Natural killer cell treated with Interleukin-12 subunit alpha and Interleukin-12 subunit beta and Interleukin-15 and Interleukin-18, amount 100 ng/mL, for 72 hours (primary cell): Measurements from ENCODE around the gene ELMO1. TPM values are rescaled to one million over a fixed set of nuclear protein-coding genes. Genes with fewer than 3 reads are reported as not detected.
A peak's percentile ranks its signal among the peaks of the same experiment; 100 is the strongest.

Source experiments
- ATAC-seq, 2 donors: fragments of 150-1000 bp; cut with Tn5 transposase in 1 of 2; sonication (Bioruptor Pico), chemical (Tn5 transposase) in 1 of 2; 2 replicates each; pipeline ENCODE4 v1.10.0; 2021
- DNase-seq: peaks from one replicate; pipeline ENCODE4 v3.0.0; 2022; ENCODE audit warnings: low spot score
- H3K27ac Mint-ChIP-seq, 2 donors: 1 replicate in 1 of 2; 2 replicates in 1 of 2; pipeline ENCODE4 v1.8.0; 2022; ENCODE audit warnings: mixed read lengths in 2 of 2, mild to moderate bottlenecking in 1 of 2, moderate library complexity in 1 of 2
- H3K27me3 Mint-ChIP-seq, 2 donors: 1 replicate in 1 of 2; 2 replicates in 1 of 2; pipeline ENCODE4 v1.8.0; 2022; ENCODE audit warnings: mixed read lengths in 2 of 2
- H3K36me3 Mint-ChIP-seq: one replicate; pipeline ENCODE4 v1.8.0; 2022; ENCODE audit warnings: mixed read lengths
- H3K4me1 Mint-ChIP-seq, 2 donors: 1 replicate in 1 of 2; 2 replicates in 1 of 2; pipeline ENCODE4 v1.8.0; 2022; ENCODE audit warnings: low read depth in 2 of 2, mixed read lengths in 2 of 2, mild to moderate bottlenecking in 1 of 2
- H3K4me3 Mint-ChIP-seq: one replicate; pipeline ENCODE4 v1.8.0; 2022; ENCODE audit warnings: mixed read lengths
- H3K9me3 Mint-ChIP-seq: 2 replicates; pipeline ENCODE4 v1.8.0; 2022; ENCODE audit warnings: mixed read lengths
- total RNA-seq, 2 donors: library from RNA; stranded (reverse); gene quantifications; one replicate each; pipeline ENCODE4 v1.2.3, GENCODE V29; 2022

The ELMO1 gene
- 100 to 1,000 TPM in 1 of 2 donors, 10 to 100 TPM in 1; 36.8 to 103 TPM for total RNA-seq

GRCh38 chr7:37448636-37449361 lies at the start of gene ELMO1:
Gene ELMO1 (minus strand): TSS chr7:37448864. CDS start chr7:37342690, 106,174 bp downstream.
- Mint-ChIP-seq H3K36me3 (no peaks in the 10 kb centered on the region), H3K4me1 (peaks cover 47 to 49% of the 10 kb centered on the region in 2 donors), H3K9me3 (no peaks in the 10 kb centered on the region), H3K4me3 (peak within 1 kb of the TSS; percentile 93), H3K27ac (peak within 1 kb of the TSS; percentile 84), H3K27me3 (peaks cover 0 to 5% of the 10 kb centered on the region in 2 donors)
- ATAC-seq (peak; percentile 92 to 94), DNase-seq (peak; percentile 85)

GRCh38 chr7:37497576-37497975 lies 48.9 kb upstream of the ELMO1 start:
- H3K9me3 Mint-ChIP-seq = no peaks in the 10 kb centered on the region
- no peaks in the 10 kb centered on the region for H3K27me3 Mint-ChIP-seq
- no peak overlapping the region for H3K27ac Mint-ChIP-seq
- ATAC-seq (no peak), DNase-seq (no peak)
- H3K4me3 Mint-ChIP-seq = no peak overlapping the region
- no peaks in the 10 kb centered on the region for H3K36me3 Mint-ChIP-seq
- H3K4me1 Mint-ChIP-seq = no peaks in the 10 kb centered on the region

- ATAC-seq (no peak), DNase-seq (peak; percentile 65)
- Mint-ChIP-seq H3K9me3 (no peaks in the 10 kb centered on the region), H3K27ac (no peak overlapping the region), H3K4me3 (no peak overlapping the region), H3K36me3 (no peaks in the 10 kb centered on the region), H3K27me3 (no peaks in the 10 kb centered on the region), H3K4me1 (no peaks in the 10 kb centered on the region)
These were observed 47.0 kb upstream of the ELMO1 start for GRCh38 chr7:37495574-37496184.

GRCh38 chr7:37494926-37495325 lies 46.3 kb upstream of the ELMO1 start:
- ATAC-seq (no peak), DNase-seq (no peak)
- no peak overlapping the region for H3K4me3 Mint-ChIP-seq
- no peaks in the 10 kb centered on the region for H3K36me3 Mint-ChIP-seq
- no peaks in the 10 kb centered on the region for H3K27me3 Mint-ChIP-seq
- H3K9me3 Mint-ChIP-seq = no peaks in the 10 kb centered on the region
- H3K27ac Mint-ChIP-seq = no peak overlapping the region
- no peaks in the 10 kb centered on the region for H3K4me1 Mint-ChIP-seq

GRCh38 chr7:37493810-37494209 lies 45.1 kb upstream of the ELMO1 start:
- Mint-ChIP-seq H3K4me3 (no peak overlapping the region), H3K36me3 (no peaks in the 10 kb centered on the region), H3K27ac (no peak overlapping the region), H3K4me1 (no peaks in the 10 kb centered on the region), H3K27me3 (no peaks in the 10 kb centered on the region), H3K9me3 (no peaks in the 10 kb centered on the region)
- DNase-seq (no peak), ATAC-seq (no peak)

- H3K9me3 Mint-ChIP-seq = peaks cover 3% of the 10 kb centered on the region
- DNase-seq = no peak
- H3K27me3 Mint-ChIP-seq = no peaks in the 10 kb centered on the region
These were observed 44.5 kb upstream of the ELMO1 start for GRCh38 chr7:37493123-37493522.

GRCh38 chr7:37491919-37492694 lies 43.4 kb upstream of the ELMO1 start:
- Mint-ChIP-seq H3K4me3 (no peak overlapping the region), H3K36me3 (peaks cover 6% of the 10 kb centered on the region), H3K4me1 (no peaks in the 10 kb centered on the region), H3K9me3 (peaks cover 4% of the 10 kb centered on the region), H3K27ac (no peak overlapping the region), H3K27me3 (no peaks in the 10 kb centered on the region)
- no peak for DNase-seq
- no peak for ATAC-seq

More at GRCh38 chr7:37493123-37493522, 44.5 kb upstream of the ELMO1 start:
- Mint-ChIP-seq H3K4me1 (no peaks in the 10 kb centered on the region), H3K4me3 (no peak overlapping the region), H3K27ac (no peak overlapping the region), H3K36me3 (peaks cover 4% of the 10 kb centered on the region)
- ATAC-seq = no peak

- DNase-seq (no peak), ATAC-seq (no peak)
- no peak overlapping the region for H3K4me3 Mint-ChIP-seq
- peaks cover 6% of the 10 kb centered on the region for H3K36me3 Mint-ChIP-seq
- H3K27me3 Mint-ChIP-seq = peaks cover 7 to 11% of the 10 kb centered on the region in 2 donors
- H3K9me3 Mint-ChIP-seq = peaks cover 4% of the 10 kb centered on the region
- no peak overlapping the region for H3K27ac Mint-ChIP-seq
- H3K4me1 Mint-ChIP-seq = no peaks in the 10 kb centered on the region
These were observed 41.0 kb upstream of the ELMO1 start for GRCh38 chr7:37489703-37490102.

- peaks cover 6% of the 10 kb centered on the region for H3K36me3 Mint-ChIP-seq
- ATAC-seq (no peak), DNase-seq (no peak)
- H3K27me3 Mint-ChIP-seq = peaks cover 11 to 15% of the 10 kb centered on the region in 2 donors
- no peak overlapping the region for H3K4me3 Mint-ChIP-seq
- H3K27ac Mint-ChIP-seq = no peak overlapping the region
- no peaks in the 10 kb centered on the region for H3K4me1 Mint-ChIP-seq
- peaks cover 4% of the 10 kb centered on the region for H3K9me3 Mint-ChIP-seq
These were observed 39.6 kb upstream of the ELMO1 start for GRCh38 chr7:37488163-37488764.

- Mint-ChIP-seq H3K27ac (no peak overlapping the region), H3K27me3 (peaks cover 30 to 39% of the 10 kb centered on the region in 2 donors), H3K4me1 (no peaks in the 10 kb centered on the region), H3K4me3 (no peak overlapping the region), H3K36me3 (peaks cover 6% of the 10 kb centered on the region), H3K9me3 (peaks cover 4% of the 10 kb centered on the region)
- no peak for DNase-seq
- ATAC-seq = no peak
These were observed 35.9 kb upstream of the ELMO1 start for GRCh38 chr7:37484426-37485073.

- ATAC-seq = no peak
- H3K27ac Mint-ChIP-seq = no peak overlapping the region
- H3K4me1 Mint-ChIP-seq = no peaks in the 10 kb centered on the region
- no peak for DNase-seq
- no peak overlapping the region for H3K4me3 Mint-ChIP-seq
- H3K9me3 Mint-ChIP-seq = peaks cover 4% of the 10 kb centered on the region
- peaks cover 6% of the 10 kb centered on the region for H3K36me3 Mint-ChIP-seq
- H3K27me3 Mint-ChIP-seq = peaks cover 33 to 39% of the 10 kb centered on the region in 2 donors
These were observed 35.0 kb upstream of the ELMO1 start for GRCh38 chr7:37483627-37484026.

GRCh38 chr7:37482953-37483352 lies 34.3 kb upstream of the ELMO1 start:
- Mint-ChIP-seq H3K9me3 (no peaks in the 10 kb centered on the region), H3K4me1 (no peaks in the 10 kb centered on the region), H3K27me3 (peaks cover 33 to 39% of the 10 kb centered on the region in 2 donors), H3K36me3 (no peaks in the 10 kb centered on the region), H3K27ac (no peak overlapping the region), H3K4me3 (no peak overlapping the region)
- ATAC-seq = no peak
- no peak for DNase-seq

GRCh38 chr7:37482505-37482904 lies 33.8 kb upstream of the ELMO1 start:
- H3K4me3 Mint-ChIP-seq = no peak overlapping the region
- no peaks in the 10 kb centered on the region for H3K9me3 Mint-ChIP-seq
- ATAC-seq (no peak), DNase-seq (no peak)
- H3K27me3 Mint-ChIP-seq = peaks cover 33 to 39% of the 10 kb centered on the region in 2 donors
- H3K4me1 Mint-ChIP-seq = no peaks in the 10 kb centered on the region
- H3K36me3 Mint-ChIP-seq = no peaks in the 10 kb centered on the region
- no peak overlapping the region for H3K27ac Mint-ChIP-seq
